GM19438 (cell line): ENCODE measurements around the gene DMD.

ENCODE experiments used
- ATAC-seq: cut with Tn5 transposase; IDR thresholded peaks from one replicate; pipeline ENCODE4 v1.9.1; 2021; ENCODE audit warnings: low read depth; ENCODE audit not compliant: unreplicated experiment

DMD gene

DNA sequence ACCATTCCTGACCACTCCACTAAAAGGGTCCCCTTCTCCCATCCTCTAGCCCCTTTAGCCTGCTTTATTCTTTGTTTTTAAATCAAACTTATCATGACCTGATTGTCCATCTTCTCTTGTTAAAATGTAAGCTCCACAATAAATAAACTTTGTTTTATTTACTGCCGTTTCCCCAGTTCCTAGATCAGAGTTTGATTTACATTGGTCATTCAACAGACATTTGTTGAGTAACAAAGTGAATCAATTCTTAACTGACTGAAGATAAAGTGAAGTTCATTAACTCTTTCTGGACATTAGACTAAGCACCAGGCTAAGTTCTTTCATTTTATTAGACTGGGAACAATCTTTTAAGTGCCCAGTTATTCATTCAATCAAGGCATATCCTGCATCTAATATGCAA is 1876.4 kb downstream of the DMD start:
- ATAC-seq: no peak

DNA sequence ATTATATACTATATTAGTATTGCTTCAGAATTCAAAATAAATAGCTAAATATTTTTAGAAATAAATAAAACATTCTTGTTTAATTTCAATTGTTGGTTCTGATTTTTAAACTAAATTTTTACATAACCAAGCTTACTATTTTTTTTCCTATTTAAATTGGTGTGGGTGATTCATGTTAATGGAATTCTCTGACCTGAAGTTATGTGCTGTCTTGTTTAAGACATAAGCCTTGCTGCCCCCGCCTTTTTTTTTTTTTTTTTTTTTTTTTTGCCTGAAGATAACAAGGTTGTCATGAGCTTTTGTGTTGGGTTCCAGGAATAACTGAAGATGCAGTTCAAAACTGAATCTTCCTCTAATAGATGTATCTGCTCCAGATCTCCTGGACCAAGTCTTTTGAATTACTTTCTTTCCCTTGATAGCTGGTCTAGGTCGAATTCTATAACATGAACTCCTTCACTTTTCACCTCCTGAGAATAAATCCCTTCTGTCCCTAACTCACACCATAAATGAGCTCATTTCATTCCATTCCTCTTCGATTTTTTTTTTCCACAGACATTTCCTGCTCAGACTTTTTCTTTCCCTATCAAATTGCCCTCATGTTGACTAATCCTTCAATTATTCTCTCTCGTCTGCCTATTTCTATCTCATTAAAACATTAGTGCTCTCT is 1878.1 kb downstream of the DMD start:
- ATAC-seq: no peak

DNA sequence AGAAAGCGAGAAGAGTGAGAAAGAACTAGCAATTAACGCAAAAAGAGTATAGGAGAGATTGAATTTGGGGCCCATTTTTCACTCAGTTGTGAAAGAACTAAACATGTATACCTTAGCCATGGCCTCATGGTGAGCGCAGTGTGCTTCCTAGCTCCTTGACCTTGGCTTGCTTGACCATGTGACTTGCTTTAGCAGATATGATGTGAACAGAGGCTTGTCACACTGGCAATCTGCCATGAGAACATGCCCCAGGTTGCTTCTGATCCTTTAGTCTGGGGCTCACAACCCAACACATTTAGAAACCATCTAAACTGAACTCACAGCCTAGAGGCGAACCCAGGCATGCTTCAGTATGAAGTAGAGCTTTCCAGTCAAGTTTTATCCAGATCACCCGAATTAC is 1879.4 kb downstream of the DMD start:
- no peak for ATAC-seq

DNA sequence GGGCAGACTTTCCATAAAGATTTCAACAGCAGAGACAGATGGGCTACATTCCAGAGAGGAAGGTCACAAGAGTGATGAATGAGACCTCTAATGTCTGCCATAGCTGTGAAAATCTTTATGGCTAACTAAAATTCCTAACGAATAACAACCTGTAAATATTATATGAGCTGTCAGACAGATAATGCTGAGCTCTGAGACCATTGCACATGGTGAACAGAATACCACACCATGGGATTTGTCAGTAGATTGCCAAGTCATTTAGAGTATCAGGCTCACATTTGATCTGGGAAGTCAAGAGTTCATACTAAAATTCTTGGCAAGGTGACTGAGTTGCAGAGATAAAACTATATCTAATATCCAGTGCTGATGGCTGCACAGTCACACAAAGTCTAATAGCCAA is 1880.3 kb downstream of the DMD start:
- no peak for ATAC-seq

DNA sequence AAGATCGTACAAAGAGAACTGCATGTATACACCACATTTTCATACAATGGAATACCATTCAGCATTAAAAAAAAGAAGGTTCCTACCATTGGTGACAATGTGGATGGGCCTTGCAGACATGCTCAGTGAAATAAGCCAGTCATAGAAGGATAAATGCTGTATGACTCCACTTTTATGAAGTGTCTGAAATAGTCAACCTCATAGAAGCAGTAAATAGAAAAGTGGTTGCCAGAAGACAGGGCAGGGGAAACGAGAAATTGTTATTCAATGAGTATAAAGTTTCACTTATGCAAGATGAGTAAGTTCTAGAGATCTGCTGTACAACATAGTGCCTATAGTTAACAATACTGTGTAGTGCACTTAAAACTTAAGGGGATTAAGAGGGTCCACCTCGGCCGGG is 1882.1 kb downstream of the DMD start:
- no peak for ATAC-seq

DNA sequence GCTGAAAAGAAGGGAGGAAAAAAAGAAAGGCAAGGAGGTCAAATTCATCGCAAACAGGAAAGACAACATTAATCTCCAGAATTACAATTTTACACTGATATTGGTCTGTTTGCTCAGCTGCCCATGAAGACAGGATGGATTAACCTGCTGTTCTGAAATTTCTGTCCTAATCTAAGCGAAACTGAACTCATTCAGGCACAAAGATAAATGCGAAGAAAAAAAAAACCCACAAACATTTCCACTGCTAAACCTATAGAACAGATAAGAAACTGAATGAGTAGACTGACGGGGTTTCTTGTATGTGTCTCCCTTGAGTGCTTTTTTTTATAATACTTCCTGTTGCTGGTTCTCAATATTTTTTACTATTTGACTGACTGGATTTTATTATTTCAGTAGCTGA is 1887.7 kb downstream of the DMD start:
- ATAC-seq: peak; percentile 97

DNA sequence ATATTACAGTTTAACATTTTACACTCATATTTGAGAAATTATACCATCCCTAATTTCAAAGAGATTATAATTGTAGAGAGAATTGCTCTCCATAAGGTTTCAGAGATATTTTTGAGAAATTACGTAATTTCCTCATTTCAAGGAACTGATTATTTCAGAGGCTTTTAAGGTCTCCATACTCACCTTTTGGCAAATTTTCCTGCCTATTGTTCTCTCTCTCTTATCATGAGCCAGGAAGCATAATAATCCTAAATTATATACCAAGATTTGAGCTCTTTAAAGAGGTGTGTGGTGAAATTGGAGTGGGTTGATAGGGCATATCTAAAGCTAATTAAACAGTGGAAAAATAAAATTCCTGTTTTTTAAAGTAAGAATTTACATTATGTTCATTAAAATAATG is 1890.6 kb downstream of the DMD start:
- ATAC-seq: no peak

DNA sequence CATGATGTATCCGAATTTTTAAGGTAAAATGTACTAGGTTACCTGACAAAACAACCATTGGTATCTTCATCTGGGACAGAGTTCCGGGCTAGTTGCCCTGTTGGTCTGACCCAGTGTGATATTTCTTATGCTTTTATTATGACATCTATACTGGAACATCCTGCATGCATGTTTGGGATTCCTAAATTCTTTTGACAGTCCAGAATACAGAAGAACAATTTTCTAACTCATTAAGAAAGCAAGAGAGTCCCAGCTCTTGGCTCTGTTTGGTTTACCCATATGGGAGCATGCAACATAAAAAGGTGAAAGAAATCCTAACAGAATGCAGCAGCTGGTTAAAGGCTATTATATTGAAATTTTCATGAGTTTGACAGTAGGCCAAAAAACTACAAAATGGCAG is 1891.8 kb downstream of the DMD start:
- no peak for ATAC-seq

DNA sequence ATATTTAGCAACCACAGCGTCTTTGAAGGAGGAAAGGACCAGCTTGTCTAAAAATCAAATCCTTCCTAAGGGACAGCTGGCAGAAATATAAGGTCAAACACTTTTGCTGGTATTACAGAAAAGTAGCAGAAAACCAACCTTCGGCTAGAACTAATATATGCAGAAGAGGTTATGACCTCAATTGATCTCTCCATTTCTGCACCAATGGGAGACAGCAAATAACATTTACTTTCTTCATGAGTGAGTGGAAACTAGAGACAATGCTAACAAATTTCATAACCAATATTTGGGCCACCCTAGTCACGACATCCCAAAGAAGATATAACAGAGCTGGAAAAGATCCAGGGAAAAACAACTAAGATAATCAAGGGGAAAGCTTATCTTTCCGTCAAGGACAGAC is 1892.5 kb downstream of the DMD start:
- no peak for ATAC-seq

DNA sequence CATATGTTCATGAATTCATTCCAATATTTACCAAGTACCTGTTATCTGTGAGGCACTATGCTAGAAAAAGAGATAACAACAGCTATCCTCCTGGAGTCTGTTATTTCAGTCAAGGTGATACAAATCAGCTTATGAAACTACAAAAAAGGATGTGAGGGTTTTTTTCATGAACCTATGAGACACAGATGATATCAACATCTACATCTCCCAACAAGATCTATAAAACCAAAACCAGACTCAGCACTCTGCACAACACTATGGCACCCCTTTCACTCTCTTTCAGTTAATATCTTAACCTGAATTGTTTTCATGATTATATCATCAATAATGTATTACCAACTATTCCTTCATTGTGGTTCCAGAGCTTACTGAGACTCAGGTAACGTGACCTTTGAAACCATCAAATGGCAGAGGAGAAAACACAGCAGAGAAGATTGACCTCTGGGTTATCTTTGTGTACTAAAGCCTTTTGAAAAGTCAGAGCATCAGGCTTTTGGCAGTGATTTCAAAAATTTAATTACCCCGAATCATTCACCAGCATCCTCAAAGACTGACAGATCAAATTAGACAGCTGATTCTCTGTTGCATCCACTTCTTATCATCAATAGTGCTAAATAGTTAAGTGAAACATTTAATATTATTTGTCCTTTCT is 1894.9 kb downstream of the DMD start:
- no peak for ATAC-seq

DNA sequence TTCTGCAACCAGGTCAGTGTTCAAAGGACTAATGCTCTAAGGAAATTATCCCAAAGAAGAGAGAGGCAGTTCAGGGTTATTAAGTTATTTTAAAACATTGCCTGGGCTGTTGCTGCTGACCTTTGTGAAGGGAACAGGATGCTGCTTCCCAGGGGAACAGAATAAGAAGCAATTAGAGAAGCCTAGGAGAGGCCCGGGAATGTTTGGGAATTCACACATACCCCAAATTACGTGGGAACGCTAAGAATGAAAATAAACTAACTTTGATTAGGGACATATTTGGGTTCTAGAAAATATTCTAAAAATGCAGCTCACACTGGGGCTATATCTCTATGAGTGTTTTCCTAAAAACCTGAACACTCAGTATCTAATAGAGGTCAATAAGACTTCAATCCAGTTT is 1896.4 kb downstream of the DMD start:
- ATAC-seq: no peak

DNA sequence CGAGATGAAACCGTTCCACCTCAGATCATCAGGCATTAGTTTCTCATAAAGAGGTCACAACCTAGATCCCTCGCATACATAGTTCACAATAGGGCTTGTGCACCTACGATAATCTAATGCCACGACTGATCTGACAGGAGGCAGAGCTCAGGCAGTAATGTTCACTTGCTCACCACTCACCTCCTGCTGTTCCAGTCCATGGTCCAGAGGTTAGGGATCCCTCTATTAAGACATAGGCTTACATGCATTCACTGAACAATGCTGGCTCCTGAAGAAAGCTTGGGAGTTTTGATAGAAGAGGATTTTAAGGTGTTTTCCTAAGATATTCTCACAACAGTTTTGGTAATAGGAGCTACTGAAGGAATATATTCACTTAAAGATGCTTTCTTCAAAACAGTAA is 1903.4 kb downstream of the DMD start:
- ATAC-seq: no peak

DNA sequence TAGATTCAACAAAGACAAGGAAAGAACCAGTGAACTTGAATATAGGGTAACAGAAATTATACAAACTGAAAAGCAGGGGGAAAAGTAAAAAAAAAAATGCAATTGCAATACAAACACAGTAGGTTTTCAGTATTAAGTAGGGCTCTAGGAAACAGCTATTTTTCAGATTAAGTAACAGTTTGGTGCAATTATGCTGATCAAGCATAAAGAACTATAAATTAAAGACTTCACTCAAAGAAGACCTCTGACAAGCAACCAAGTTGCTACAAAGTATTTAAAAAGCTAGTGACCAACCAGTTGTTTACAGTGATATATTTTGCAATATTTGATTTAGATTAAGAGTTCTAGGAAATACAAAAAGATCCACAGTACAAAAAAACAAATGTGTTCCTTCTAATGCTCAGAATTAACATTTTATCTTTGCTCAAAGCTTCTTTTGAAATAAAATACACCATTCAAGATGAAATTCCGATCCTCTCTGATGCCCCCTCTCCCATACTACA is 1908.7 kb downstream of the DMD start:
- ATAC-seq: no peak

DNA sequence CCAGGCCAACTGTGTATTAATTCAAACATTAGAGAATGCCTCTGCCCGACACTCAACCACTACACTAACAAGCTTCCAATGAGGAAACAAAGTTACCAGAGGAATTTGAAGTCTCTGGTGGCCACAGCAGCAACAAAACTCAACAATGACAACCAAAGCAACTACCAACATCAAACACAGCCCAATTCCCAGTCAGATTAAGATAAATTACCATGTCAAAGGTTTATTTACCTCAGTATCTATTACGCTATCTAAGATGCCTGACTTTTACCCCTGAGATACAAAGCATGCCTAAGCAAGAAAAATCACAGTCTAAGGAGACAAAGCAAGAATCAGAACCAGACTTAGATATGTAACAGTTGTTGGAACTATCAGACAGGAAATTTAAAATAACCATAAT is 1909.4 kb downstream of the DMD start:
- no peak for ATAC-seq

DNA sequence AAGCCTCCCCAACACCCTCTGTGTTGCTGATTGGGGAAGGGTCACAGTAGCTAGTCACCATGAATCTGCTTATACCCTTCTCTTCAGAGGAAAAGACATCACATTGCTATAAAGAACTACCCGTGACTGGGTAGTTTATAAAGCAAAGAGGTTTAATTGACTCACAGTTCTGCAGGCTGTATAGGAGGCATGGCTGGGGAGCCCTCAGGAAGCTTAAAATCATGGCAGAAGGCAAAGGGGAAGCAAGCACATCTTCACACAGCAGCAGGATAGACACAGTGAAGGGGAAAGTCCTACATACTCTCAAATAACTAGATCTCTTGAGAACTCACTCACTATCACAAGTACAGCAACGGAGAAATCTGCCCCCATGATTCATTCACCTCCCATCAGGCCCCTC is 1910.1 kb downstream of the DMD start:
- ATAC-seq: no peak

DNA sequence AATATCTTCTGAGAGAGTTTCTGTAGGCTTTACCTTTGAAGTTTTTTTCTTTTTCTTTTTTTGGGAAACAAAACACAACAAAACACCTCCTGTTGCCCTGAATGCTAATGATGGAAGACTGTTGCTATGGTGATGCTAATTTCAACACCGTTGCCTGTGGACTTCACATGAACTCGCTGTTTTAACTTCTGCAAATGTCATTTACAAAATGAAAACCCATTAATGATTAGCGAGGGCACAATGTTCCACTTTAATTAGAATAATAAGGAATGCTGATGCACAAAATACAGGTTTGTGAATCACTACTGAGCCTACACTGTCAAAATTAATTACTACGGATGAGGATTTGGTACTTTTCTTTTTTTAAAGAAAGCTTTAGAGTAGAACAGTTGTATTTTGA is 1912.4 kb downstream of the DMD start:
- no peak for ATAC-seq

DNA sequence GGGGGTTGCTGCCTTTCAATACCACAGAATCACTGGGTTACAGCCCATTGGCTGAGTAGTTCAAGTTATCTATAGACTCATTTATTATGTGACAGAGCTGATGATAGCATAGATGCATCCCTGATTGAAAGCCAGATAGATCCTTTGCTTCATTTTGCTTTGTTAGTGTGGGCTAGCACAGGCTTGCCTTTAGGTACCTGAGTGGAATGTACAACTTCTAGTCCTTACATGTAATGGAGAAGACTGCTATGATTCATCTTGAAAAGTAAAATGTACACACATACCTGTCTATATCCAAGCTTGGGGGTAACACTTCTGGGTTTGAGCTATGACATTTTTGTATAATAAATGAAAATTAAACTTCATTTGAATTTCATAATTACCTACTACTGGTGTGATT is 1913.5 kb downstream of the DMD start:
- ATAC-seq: no peak

DNA sequence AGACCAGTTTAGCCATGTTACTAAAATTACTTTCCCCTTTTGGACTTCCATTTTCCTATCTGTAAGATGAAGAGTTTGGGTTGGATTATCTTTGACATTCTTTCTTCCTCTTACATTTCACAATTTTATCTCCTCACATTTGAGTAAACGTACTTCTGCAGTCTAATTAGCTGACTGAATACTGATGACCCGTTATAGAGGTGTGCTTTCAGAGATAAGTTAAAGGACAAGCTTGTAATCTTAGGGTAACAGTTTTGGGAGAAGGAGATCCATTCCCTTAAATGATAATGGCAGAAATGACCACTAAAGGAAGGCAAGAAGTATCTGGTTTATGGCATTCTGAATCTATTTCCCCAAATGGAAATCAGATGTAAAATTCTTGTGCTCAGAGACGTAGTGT is 1916.9 kb downstream of the DMD start:
- ATAC-seq: no peak

DNA sequence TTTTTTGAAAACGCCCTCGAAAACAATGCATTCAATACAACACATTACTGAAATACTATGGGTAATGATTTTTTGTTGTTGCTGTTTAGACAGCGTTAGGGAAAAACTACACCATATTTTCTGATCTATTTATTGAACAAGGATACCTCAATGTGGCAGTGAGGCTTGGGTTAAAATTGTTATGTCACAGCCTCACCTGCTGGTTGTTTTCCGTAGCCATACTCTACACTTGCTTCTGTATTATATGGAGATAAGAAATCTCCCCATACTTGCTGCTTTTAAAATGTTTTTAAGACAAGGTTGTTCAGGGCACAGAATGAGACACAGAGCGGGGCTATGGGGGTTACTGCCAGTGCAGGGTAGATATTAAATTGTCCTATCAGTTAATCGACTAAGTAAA is 1917.9 kb downstream of the DMD start:
- no peak for ATAC-seq

DNA sequence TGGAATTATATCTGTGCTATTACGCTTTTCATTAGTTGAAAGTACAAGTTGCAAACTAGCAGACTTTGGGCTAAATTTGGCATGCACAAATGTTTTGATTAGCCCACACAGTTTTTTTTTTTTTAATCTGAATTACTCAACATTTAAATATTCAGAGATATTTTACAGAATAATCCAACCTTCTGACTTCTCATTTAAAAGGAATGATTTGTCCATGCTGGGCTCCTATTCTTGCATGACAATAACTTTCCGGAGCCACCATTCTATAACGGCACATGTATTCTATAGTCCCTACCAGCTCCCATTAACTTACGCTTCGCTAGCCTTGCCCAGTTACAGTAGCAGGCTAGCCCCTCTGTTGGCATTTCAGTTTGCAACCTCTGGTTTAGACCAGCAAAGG is 1920.2 kb downstream of the DMD start:
- no peak for ATAC-seq

DNA sequence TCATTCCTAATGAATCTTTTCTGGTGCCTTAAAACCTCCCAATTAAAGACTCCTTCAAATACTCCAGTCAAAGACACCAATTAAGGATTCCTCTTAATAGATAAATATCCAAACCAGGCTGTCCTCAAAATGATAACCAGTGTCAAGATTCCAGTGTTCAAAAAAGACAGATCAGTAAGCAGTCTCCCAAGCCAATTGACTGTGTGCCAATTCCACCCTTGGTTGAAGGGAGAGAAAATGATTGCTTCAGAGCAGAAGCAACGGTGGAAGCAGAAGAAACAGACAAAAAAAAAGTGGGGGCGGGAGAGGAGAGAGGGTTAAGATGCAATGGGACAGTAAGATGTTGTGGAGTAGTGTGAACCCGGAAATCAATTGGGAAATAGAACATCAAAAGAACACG is 1923.5 kb downstream of the DMD start:
- ATAC-seq: no peak

DNA sequence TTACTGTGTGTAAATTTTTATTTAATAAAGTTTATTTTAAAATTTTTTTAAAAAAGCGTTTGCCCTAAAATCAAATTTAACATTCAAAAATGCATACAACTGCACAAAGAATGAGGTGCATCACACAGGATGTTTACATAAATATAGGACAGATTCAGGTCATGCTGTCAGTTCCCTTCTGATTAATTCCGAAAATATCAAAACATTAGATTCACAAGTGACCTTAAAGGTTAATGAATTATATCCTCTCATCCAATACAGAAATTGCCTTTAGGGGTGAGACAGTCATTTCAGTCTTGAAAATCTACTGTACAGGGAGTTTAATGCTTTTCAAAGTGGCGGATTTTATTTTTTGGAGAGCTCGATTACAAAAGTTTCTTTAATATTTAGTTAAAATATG is 1930.8 kb downstream of the DMD start:
- ATAC-seq: no peak

DNA sequence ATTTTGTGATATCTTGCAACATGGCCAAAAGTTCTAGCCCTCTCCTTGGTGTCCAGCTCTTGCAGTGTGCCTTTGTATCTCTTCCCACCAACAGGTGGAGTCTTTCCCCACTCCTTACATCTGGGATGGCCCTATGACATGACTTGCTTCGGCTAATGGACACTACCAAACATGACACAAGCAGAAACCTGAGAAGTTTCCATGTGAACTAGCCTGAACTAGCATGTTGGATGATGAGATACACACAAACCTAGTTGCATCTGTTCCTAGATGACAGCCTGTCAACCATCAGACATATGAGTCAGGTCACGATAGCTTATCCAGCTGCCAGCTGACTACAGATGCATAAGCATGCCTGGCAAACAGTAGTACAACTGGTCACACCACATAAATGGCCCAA is 1932.0 kb downstream of the DMD start:
- no peak for ATAC-seq
